Esophagus squamous epithelium (tissue), 5 donors: Measurements from ENCODE around the gene CACNA1I. TPM values are rescaled to one million over a fixed set of nuclear protein-coding genes. Genes with fewer than 3 reads are reported as not detected.
A peak's percentile ranks its signal among the peaks of the same experiment; 100 is the strongest.

Experiments
- DNase-seq: peaks from one replicate; lab custom pipeline; 2025; lab: John Stamatoyannopoulos, UW
- H3K27ac ChIP-seq, 4 donors: fragments of 200-600 bp; sonication (generic); one replicate each; pipeline ENCODE4 v1.5.1; 2016 to 2019; ENCODE audit warnings: mild to moderate bottlenecking in 1 of 4
- H3K27me3 ChIP-seq, 4 donors: fragments of 200-600 bp; sonication (generic); 1 replicate in 3 of 4; 2 replicates in 1 of 4; pipeline versions ENCODE4 v1.5.1 to v1.6.0; 2017 to 2021; ENCODE audit warnings: antibody characterized with exemption in 1 of 4
- H3K36me3 ChIP-seq, 3 donors: fragments of 200-600 bp; sonication (generic); one replicate each; pipeline ENCODE4 v1.5.1; 2016 to 2019
- H3K4me1 ChIP-seq, 3 donors: fragments of 200-600 bp; sonication (generic); one replicate each; pipeline ENCODE4 v1.5.1; 2017 to 2019
- H3K4me3 ChIP-seq, 4 donors: fragments of 200-600 bp; sonication (generic); 1 replicate in 3 of 4; 2 replicates in 1 of 4; pipeline ENCODE4 v1.5.1; 2016 to 2019; ENCODE audit warnings: mild to moderate bottlenecking in 2 of 4, moderate library complexity in 1 of 4
- H3K9me3 ChIP-seq, 3 donors: fragments of 200-600 bp; sonication (generic); one replicate each; pipeline ENCODE4 v1.5.1; 2016 to 2019
- POLR2A ChIP-seq, 4 donors: fragments of 450-650 bp; IDR thresholded peaks; one replicate each; pipeline ENCODE4 v1.6.1; 2017; ENCODE audit warnings: antibody characterized with exemption in 4 of 4, mild to moderate bottlenecking in 4 of 4, moderate library complexity in 3 of 4
- WGBS, 2 donors: methylation state at CpG; one replicate each; pipeline ENCODE4 v1.1.5; 2018; 5-methylcytosine and 5-hydroxymethylcytosine counted together
- intact Hi-C: fragments of 100-400 bp; cut with DNase I; formaldehyde crosslinking; loops from one replicate; pipeline ENCODE4 v1.15.0; 2022
- total RNA-seq, 4 donors: library from RNA; depleted of rRNA; stranded (reverse); fragments of >200 nt; gene quantifications; one replicate each; pipeline ENCODE4 v1.1.0, GENCODE V29; 2016
- TF ChIP-seq, protein P1 (sequence below), 6 experiments: fragments of 450-650 bp in 4 of 6; fragments of 200-600 bp in 2 of 6; sonication (generic) in 2 of 6; IDR thresholded peaks; one replicate each; pipeline ENCODE4 v1.5.1; 2016 to 2019; ENCODE audit warnings: antibody characterized with exemption in 6 of 6, mild to moderate bottlenecking in 4 of 6, moderate library complexity in 4 of 6
- donor health status: DM: yes; HTN: yes; CAD: no.

CACNA1I gene
- total RNA-seq, 4 donors from 2014 or later: 0.12 to 0.38 (median 0.20) TPM

- peaks cover 5 to 92% (median 16%) of the 10 kb centered on the region in 4 donors for H3K27me3 ChIP-seq
- H3K9me3 ChIP-seq: no peaks in the 10 kb centered on the region
- no peak for DNase-seq
- no peak overlapping the region for H3K27ac ChIP-seq
- TF ChIP-seq, protein P1, sequence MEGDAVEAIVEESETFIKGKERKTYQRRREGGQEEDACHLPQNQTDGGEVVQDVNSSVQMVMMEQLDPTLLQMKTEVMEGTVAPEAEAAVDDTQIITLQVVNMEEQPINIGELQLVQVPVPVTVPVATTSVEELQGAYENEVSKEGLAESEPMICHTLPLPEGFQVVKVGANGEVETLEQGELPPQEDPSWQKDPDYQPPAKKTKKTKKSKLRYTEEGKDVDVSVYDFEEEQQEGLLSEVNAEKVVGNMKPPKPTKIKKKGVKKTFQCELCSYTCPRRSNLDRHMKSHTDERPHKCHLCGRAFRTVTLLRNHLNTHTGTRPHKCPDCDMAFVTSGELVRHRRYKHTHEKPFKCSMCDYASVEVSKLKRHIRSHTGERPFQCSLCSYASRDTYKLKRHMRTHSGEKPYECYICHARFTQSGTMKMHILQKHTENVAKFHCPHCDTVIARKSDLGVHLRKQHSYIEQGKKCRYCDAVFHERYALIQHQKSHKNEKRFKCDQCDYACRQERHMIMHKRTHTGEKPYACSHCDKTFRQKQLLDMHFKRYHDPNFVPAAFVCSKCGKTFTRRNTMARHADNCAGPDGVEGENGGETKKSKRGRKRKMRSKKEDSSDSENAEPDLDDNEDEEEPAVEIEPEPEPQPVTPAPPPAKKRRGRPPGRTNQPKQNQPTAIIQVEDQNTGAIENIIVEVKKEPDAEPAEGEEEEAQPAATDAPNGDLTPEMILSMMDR (IDR thresholded peaks at IDR 0.05): peak in 4 of 6 experiments; percentile 21 to 42 (median 24)
- TF ChIP-seq POLR2A (IDR thresholded peaks at IDR 0.05): no peak
- peaks cover 8 to 23% (median 11%) of the 10 kb centered on the region in 3 donors for H3K4me1 ChIP-seq
- 51 to 54% methylated on average over 4 to 5 of the region's 11 CpGs for WGBS, 2 donors
- H3K4me3 ChIP-seq: no peak overlapping the region
- H3K36me3 ChIP-seq: no peaks in the 10 kb centered on the region
- intact Hi-C loops: no loop called here
These were observed 11.0 kb upstream of the CACNA1I start for GRCh38 chr22:39559456-39560105.

- no peak for DNase-seq
- no peaks in the 10 kb centered on the region for H3K9me3 ChIP-seq
- 25 to 51% methylated on average over 6 of the region's 6 CpGs for WGBS, 2 donors
- intact Hi-C loops: no loop called here
- H3K36me3 ChIP-seq: no peaks in the 10 kb centered on the region
- no peak overlapping the region for H3K27ac ChIP-seq
- TF ChIP-seq POLR2A (IDR thresholded peaks at IDR 0.05): no peak
- TF ChIP-seq, protein P1 (IDR thresholded peaks at IDR 0.05): no peak
- H3K4me3 ChIP-seq: no peak overlapping the region
- H3K4me1 ChIP-seq: peaks cover 8 to 23% (median 11%) of the 10 kb centered on the region in 3 donors
- H3K27me3 ChIP-seq: peaks cover 5 to 93% (median 16%) of the 10 kb centered on the region in 4 donors
These were observed 10.4 kb upstream of the CACNA1I start for GRCh38 chr22:39560127-39560526.

- no peak for TF ChIP-seq POLR2A (IDR thresholded peaks at IDR 0.05)
- TF ChIP-seq, protein P1 (IDR thresholded peaks at IDR 0.05): no peak
- Histone ChIP-seq H3K4me3 (no peak overlapping the region), H3K27me3 (peaks cover 0 to 71% (median 7%) of the 10 kb centered on the region in 4 donors), H3K4me1 (peaks cover under 1 to 22% (median 9%) of the 10 kb centered on the region in 3 donors), H3K36me3 (no peaks in the 10 kb centered on the region), H3K9me3 (no peaks in the 10 kb centered on the region), H3K27ac (no peak overlapping the region)
- WGBS, 2 donors: 71 to 80% methylated on average over 2 to 8 of the region's 9 CpGs
- no peak for DNase-seq
- intact Hi-C loops: no loop called here
These were observed 7.6 kb upstream of the CACNA1I start for GRCh38 chr22:39562839-39563489.

DNA sequence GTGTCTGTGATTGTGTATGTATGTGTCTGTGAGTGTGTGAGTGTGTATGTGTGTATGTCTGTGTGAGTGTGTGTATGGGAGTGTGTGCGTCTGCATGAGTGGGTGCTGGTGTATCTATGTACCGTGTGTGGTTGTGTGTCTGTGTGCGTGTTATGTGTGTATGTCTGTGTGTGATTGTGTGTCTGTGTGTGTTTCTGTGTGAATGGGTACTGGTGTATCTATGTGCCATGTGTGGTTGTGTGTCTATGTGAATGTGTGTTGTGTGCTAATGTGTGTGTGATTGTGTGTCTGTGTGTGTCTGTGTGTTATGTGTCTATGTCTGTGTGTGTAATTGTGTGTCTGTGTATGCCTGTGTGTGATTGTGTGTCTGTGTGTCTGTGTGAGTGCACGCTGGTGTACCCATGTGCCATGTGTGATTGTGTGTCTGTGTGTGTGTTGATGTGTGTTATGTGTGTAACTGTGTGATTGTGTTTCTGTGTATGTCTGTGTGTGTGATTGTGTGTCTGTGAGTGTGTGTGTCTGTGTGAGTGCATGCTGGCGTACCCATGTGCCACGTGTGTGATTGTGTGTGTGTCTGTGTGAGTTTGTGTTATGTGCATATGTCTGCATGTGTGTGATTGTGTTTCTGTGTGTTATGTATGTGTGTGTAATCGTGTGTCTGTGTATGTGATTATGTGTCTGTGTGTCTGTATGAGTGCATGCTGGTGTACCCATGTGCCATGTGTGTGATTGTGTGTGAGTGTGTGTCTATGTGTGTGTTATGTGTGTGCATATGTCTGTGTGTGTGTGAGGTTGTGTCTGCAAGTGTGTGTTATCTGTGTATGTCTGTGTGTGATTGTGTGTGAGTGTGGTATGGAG, 6.8 kb upstream of the CACNA1I start:
- no peaks in the 10 kb centered on the region for H3K9me3 ChIP-seq
- peaks cover 0 to 63% (median under 1%) of the 10 kb centered on the region in 4 donors for H3K27me3 ChIP-seq
- H3K4me1 ChIP-seq: peaks cover 0 to 14% (median 3%) of the 10 kb centered on the region in 3 donors
- H3K27ac ChIP-seq: no peak overlapping the region
- no peak for TF ChIP-seq POLR2A (IDR thresholded peaks at IDR 0.05)
- TF ChIP-seq, protein P1 (IDR thresholded peaks at IDR 0.05): no peak
- no peak for DNase-seq
- intact Hi-C loops: no loop called here
- no peak overlapping the region for H3K4me3 ChIP-seq
- H3K36me3 ChIP-seq: no peaks in the 10 kb centered on the region
- WGBS, 2 donors: 80 to 89% methylated on average over 7 of the region's 7 CpGs
